Neural cell (in vitro differentiated cells): ENCODE data around the gene ZNF362. TPM values are rescaled to one million over a fixed set of nuclear protein-coding genes. Genes with fewer than 3 reads are reported as not detected.

Source experiments
- H2AFZ ChIP-seq: fragments of 200-600, 300-800 bp; sonication (generic), shearing (Covaris generic); 2 replicates; pipeline ENCODE4 v1.6.0; 2014; ENCODE audit warnings: low read depth, mild to moderate bottlenecking, antibody characterized with exemption, low read length, moderate library complexity
- H3F3A ChIP-seq: fragments of 200-600 bp; shearing (Covaris generic); 2 replicates; pipeline ENCODE4 v1.6.1; 2016; ENCODE audit warnings: mild to moderate bottlenecking, moderate library complexity, mixed read lengths, antibody characterized with exemption, low read length; ENCODE audit not compliant: insufficient read depth, poor library complexity, severe bottlenecking
- H3K27ac ChIP-seq: fragments of 200-600, 300-800 bp; sonication (generic), shearing (Covaris generic); 2 replicates; pipeline ENCODE4 v1.5.1; 2014; ENCODE audit warnings: mild to moderate bottlenecking, low read length, moderate library complexity
- H3K27me3 ChIP-seq: fragments of 300-800, 200-600 bp; sonication (generic), shearing (Covaris generic); 2 replicates; pipeline ENCODE4 v1.6.0; 2014; ENCODE audit warnings: mild to moderate bottlenecking, low read depth, low read length, moderate library complexity; ENCODE audit not compliant: insufficient read depth
- H3K36me3 ChIP-seq: fragments of 300-800, 200-600 bp; sonication (generic), shearing (Covaris generic); 2 replicates; pipeline ENCODE4 v1.5.1; 2014; ENCODE audit warnings: mild to moderate bottlenecking, antibody characterized with exemption, low read length, moderate library complexity; ENCODE audit not compliant: insufficient read depth
- H3K4me2 ChIP-seq: fragments of 300-800, 200-600 bp; sonication (generic), shearing (Covaris generic); 2 replicates; pipeline ENCODE4 v1.6.0; 2014; ENCODE audit warnings: mild to moderate bottlenecking, low read length
- H3K4me3 ChIP-seq: fragments of 300-800, 200-600 bp; sonication (generic), shearing (Covaris generic); 2 replicates; pipeline ENCODE4 v1.5.1; 2014; ENCODE audit warnings: mild to moderate bottlenecking, low read length, moderate library complexity
- H3K79me2 ChIP-seq: fragments of 200-600 bp; shearing (Covaris generic); replicated peaks from 2 replicates; pipeline ENCODE4 v1.6.0; 2014; ENCODE audit warnings: mild to moderate bottlenecking, low read length, moderate library complexity; ENCODE audit not compliant: insufficient read depth
- H3K9ac ChIP-seq: fragments of 300-800, 200-600 bp; sonication (generic), shearing (Covaris generic); 2 replicates; pipeline ENCODE4 v1.6.1; 2016; ENCODE audit warnings: mild to moderate bottlenecking, low read length, mixed read lengths
- H3K9me2 ChIP-seq: fragments of 200-600 bp; shearing (Covaris generic); 2 replicates; pipeline ENCODE4 v1.6.1; 2016; ENCODE audit warnings: mild to moderate bottlenecking, low read length, mixed read lengths; ENCODE audit not compliant: insufficient read depth
- H3K9me3 ChIP-seq: fragments of 200-600, 300-800 bp; sonication (generic), shearing (Covaris generic); 2 replicates; pipeline ENCODE4 v1.6.1; 2016; ENCODE audit warnings: mild to moderate bottlenecking, mixed run types, low read length, moderate library complexity, mixed read lengths
- H4K20me1 ChIP-seq: fragments of 200-600 bp; shearing (Covaris generic); 2 replicates; pipeline ENCODE4 v1.6.1; 2016; ENCODE audit warnings: mild to moderate bottlenecking, mixed run types; ENCODE audit not compliant: insufficient read depth
- CTCF ChIP-seq: fragments of 450-650 bp; IDR thresholded peaks from 2 replicates; pipeline ENCODE4 v1.5.1; 2014; ENCODE audit warnings: antibody characterized with exemption, mild to moderate bottlenecking, moderate library complexity; ENCODE audit not compliant: poor library complexity, severe bottlenecking
- EP300 ChIP-seq: fragments of 450-650 bp; conservative IDR thresholded peaks from 2 replicates; pipeline ENCODE4 v1.6.1; 2014; ENCODE audit warnings: antibody characterized with exemption, mild to moderate bottlenecking, moderate library complexity; ENCODE audit not compliant: poor library complexity, severe bottlenecking
- EZH2 ChIP-seq: fragments of 200-600, 300-800 bp; shearing (Covaris generic), sonication (generic); IDR thresholded peaks from 2 replicates; pipeline ENCODE4 v1.6.1; 2014; ENCODE audit warnings: antibody characterized with exemption, low read length, borderline replicate concordance, mild to moderate bottlenecking; ENCODE audit not compliant: insufficient read depth, poor library complexity, severe bottlenecking
- MXI1 ChIP-seq: fragments of 450-650 bp; conservative IDR thresholded peaks from 2 replicates; pipeline ENCODE4 v1.6.1; 2014; ENCODE audit warnings: antibody characterized with exemption, mild to moderate bottlenecking; ENCODE audit not compliant: poor library complexity, severe bottlenecking
- POLR2AphosphoS5 ChIP-seq: IDR thresholded peaks from 2 replicates; pipeline ENCODE4 v1.6.1; 2012
- RAD21 ChIP-seq: fragments of 450-650 bp; conservative IDR thresholded peaks from 2 replicates; pipeline ENCODE4 v1.6.1; 2014; ENCODE audit warnings: antibody characterized with exemption, mild to moderate bottlenecking, moderate library complexity
- REST ChIP-seq: IDR thresholded peaks from 2 replicates; pipeline ENCODE4 v1.6.1; 2012; ENCODE audit warnings: borderline replicate concordance
- SMC3 ChIP-seq: fragments of 450-650 bp; conservative IDR thresholded peaks from 2 replicates; pipeline ENCODE4 v1.6.1; 2014; ENCODE audit warnings: antibody characterized with exemption, mild to moderate bottlenecking, moderate library complexity; ENCODE audit not compliant: poor library complexity
- TAF1 ChIP-seq: IDR thresholded peaks from 2 replicates; pipeline ENCODE4 v1.6.1; 2012; ENCODE audit warnings: low read depth
- polyA plus RNA-seq: library from polyadenylated mRNA; depleted of rRNA; stranded (reverse); fragments of >200 nt; gene quantifications from 2 replicates; pipeline ENCODE4 v1.2.3, GENCODE V29; 2014

ZNF362 gene
- polyA plus RNA-seq, 1 donor from 2014 or later = 17.6 TPM

GRCh38 chr1:33294071-33295010, 38.0 kb downstream of the ZNF362 start:
- H3K36me3 ChIP-seq = no peaks in the 10 kb centered on the region
- no peaks in the 10 kb centered on the region for H3F3A ChIP-seq
- H3K9ac ChIP-seq = no peak overlapping the region
- no peak overlapping the region for H2AFZ ChIP-seq
- no peak overlapping the region for H3K27ac ChIP-seq
- H3K4me3 ChIP-seq = no peak overlapping the region
- H3K9me2 ChIP-seq = no peaks in the 10 kb centered on the region
- no peak overlapping the region for H3K4me2 ChIP-seq
- no peaks in the 10 kb centered on the region for H4K20me1 ChIP-seq
- no peaks in the 10 kb centered on the region for H3K79me2 ChIP-seq
- no peaks in the 10 kb centered on the region for H3K9me3 ChIP-seq
- H3K27me3 ChIP-seq = no peaks in the 10 kb centered on the region
- no peak for TF ChIP-seq POLR2AphosphoS5

GRCh38 chr1:33295023-33295422, 38.7 kb downstream of the ZNF362 start:
- Histone ChIP-seq H3K9me2 (no peaks in the 10 kb centered on the region), H2AFZ (no peak overlapping the region), H3K27ac (no peak overlapping the region), H3F3A (no peaks in the 10 kb centered on the region), H3K4me2 (no peak overlapping the region), H3K9ac (no peak overlapping the region), H3K27me3 (no peaks in the 10 kb centered on the region), H4K20me1 (no peaks in the 10 kb centered on the region), H3K9me3 (no peaks in the 10 kb centered on the region), H3K36me3 (no peaks in the 10 kb centered on the region), H3K4me3 (no peak overlapping the region), H3K79me2 (no peaks in the 10 kb centered on the region)
- TF ChIP-seq POLR2AphosphoS5 = no peak
- TF ChIP-seq CTCF = no peak
- no peak for TF ChIP-seq EP300
- TF ChIP-seq MXI1 = no peak
- no peak for TF ChIP-seq TAF1
- no peak for TF ChIP-seq SMC3
- no peak for TF ChIP-seq EZH2
- TF ChIP-seq REST = no peak
- no peak for TF ChIP-seq RAD21
